ENCODE measurements around the gene KNSTRN.

DNA sequence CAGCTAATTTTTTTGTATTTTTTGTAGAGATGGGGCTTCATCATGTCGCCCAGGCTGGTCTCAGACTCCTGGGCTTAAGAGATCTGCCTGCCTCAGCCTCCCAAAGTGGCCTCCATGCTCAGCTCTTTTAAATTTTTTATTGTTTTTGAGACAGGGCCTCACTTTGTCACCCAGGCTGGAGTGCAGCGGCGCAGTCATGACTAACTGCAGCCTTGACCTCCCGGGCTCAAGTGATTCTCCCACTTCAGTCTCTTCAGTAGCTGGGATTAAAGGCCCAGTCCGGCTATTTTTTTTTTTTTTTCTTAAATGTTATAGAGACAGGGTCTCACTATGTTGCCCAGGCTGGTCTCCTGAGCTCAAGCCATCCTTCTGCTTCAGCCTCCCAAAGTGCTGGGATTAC lies 43.2 kb downstream of the KNSTRN start:
- no peak for TF ChIP-seq CTCF (IDR thresholded peaks at IDR 0.05 in 8 of 11, conservative IDR thresholded peaks at IDR 0.05 in 3 of 11)
- TF ChIP-seq POLR2A (IDR thresholded peaks at IDR 0.05) = no peak

Data from spleen (tissue), 7 donors.